HUDEP-2 (cell line): ENCODE data around the gene PIP5K1C.

ENCODE experiments used
- DNase-seq, 76 experiments: peaks; one replicate each; lab custom pipeline; 2025; ENCODE audit not compliant: unreplicated experiment in 76 of 76; lab: John Stamatoyannopoulos, UW

The PIP5K1C gene

DNA sequence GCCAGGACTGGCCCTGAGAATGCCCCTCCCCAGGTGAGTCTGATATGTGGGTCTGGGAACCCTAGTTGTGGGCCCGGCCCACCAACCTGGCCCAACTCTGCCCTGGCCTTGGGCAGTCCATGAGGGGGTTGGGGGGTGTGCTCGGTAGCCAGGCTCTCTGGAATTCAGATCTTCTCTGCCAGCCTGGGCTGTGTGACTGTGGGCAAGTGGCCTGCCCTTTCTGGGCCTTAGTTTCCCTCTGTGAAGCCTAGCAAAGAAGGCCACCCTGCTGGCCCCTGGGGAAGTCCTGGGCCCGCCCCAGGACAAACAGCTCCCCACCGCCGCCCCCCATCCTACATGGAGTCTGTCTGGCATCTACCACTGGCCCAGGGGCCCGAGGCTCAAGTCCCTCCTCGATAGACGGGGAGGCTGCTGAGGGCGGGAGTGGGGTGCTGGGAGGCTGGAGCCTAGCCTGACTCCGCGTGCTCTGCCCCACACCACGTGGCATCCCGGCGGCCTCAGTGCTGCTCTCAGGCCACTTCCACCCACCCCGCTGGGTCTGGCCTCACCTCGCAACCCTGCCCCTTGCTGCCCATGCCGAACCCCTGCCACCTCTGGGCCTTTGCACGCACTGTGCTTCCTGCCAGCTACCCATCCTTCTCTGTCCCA lies 85.3 kb downstream of the PIP5K1C start:
- DNase-seq: no peak

DNA sequence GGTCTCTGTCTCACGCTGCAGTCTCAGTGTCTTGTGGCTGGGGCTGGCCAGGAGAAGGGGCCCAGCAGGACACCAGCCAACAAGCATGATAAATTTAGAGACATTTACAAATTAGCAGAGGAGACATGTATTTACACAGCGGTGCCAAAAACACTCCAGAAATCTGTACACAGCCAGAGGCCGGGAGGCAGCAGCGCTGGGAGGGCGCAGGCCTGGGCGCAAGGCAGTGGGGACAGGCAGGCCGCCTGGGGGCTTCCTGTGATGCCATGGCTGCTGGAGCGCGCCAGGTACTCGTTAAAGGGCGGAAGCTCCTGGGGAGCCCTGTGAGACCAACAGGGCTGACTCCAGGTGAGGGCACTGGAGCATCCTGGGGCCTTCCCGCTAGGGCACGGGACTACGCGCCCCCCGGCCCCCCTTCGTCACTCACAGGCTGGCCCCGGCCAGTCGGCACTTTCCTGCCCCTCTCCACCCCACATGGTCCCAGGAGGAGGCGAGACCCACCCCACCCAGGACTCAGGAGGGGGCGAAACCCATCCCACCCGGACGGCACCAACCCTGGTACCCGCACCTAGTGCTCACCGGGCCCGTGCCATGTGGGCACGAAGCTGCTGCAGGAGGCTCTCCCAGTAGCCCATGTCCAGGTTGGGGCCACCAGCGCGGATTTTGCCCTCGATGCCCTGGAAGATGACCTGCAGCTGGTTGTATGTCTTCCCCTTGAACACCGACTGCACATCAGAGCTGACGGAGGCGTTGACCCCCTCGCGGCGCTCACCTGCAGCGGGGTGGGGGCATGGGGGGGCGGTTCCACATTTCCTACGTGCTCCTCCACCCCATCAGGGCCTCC lies 86.2 kb downstream of the PIP5K1C start:
- no peak for DNase-seq

DNA sequence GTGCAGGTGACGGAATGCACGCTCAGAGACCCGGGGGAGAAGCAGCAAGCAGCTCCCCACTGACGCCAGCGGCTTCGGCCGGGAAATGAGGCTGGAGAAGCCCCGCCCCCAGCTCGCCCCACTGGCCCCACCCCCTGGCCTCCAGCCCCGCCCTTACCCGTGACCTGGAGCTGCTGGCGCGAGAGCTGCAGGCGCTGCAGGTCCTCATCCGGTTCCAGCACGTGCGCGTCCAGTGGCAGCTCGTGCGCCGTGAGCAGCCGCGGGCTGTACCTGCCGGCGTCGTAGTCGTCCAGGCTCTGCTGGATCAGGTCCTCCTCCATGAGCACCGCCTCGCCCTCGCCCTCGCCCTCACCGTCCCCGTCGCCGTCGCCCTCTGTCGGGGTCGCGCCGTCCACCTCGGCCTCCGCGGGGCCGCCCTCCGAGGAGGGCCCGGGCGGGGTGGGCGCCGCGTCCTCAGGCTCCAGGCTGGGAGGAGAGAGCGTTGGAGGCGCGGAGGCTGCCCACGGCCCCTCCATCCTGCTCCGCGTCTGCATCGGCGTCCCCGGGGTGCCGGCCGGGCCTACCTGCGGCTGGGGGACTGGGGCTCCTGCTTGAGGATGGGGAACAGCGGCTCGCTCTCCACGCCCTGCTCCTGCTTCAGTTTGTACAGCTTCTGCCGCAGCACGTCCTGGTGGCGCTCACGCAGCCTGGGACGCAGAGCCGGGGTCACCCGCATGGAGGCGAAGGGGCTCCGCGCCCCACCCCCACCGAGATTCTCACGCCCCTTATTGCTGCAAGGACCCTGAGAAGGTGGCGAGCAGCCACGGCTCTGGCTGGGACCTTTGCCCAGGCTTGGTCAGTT lies 87.1 kb downstream of the PIP5K1C start:
- no peak for DNase-seq

DNA sequence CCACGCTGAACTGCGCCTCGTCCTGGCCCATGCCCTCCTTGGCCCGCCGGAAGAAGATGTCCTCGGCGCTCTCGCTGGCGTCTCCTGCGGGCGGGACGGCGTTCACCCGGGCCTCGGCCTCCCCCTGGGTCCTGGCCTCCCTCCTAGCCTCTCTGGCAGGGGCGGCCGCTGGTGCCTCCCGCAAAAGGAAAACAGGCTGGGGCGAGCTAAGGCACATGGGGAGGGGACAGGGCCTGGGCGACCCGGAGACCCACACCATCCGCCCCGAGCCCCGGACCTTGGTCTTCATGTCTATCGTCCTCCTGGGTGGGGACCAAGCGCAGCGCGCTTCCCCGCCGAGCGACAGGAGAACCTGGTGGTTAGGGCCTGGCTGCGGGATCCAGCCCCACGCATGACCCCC lies 87.9 kb downstream of the PIP5K1C start:
- DNase-seq: no peak

DNA sequence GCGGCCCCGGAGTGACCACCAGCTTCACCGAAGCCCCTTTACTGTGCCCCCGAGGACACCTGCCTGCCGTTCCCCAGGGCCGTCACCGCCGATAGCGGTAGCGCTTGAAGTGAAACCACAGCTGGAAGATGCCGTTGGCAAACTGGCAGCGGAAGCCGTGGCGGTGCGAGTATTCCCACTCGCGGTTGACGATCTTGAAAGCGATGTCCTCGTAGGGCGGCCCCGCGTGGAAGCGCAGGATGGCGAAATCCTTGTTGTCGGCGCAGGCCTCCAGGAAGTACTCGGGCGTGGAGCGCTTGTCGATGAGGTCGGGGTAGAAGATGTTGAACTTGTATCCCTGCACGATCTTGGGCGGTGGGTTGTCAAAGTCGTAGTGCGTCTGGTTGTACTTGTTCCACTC lies 88.4 kb downstream of the PIP5K1C start:
- no peak for DNase-seq

DNA sequence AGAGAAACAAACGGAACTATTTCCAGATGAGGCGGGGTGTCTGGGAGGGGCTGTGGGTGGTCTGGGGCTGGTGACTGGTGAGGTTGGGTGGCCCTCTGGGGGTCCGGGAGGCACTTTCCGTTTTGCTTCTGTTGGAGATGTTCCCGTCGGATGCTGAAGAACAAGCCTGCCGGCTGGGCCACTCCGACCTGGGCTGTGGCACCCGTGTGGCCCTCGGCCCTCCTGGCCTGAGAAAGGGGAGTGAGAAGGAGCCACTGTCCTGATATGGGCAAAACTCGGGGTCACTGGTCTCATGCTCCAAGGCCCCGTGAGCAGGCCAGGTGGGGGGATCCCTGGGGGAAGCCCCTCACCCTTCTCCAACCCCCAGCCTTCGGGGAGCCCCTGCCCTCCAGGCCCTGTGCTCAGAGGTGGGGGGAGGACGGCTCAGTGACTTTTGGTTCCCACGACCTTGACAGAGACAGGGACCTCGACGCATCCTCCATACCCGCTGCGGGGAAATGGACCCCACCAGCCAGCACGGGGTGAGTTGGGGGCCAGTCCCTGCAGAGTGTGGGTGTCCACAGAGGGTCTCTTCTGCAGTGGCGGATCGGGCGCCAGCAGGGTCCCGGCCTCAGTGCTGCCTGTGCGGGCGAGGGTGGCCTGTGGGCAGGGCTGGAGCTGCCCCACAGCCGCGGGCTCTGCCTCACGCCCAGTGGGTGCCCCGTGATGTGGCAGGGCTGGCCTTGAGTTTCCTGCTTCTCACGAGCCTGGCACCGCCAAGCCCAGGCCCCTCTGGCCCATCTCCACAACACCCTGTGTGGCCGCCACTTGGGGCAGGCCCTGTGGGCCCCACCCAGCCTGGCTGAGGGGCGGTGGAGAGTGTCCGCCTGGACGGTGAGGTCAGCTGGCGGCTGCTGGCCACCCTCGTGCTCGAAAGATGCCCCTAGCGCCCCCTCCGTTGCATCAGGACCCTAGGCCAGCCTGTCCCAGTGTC lies 89.2 kb downstream of the PIP5K1C start:
- DNase-seq: no peak

DNA sequence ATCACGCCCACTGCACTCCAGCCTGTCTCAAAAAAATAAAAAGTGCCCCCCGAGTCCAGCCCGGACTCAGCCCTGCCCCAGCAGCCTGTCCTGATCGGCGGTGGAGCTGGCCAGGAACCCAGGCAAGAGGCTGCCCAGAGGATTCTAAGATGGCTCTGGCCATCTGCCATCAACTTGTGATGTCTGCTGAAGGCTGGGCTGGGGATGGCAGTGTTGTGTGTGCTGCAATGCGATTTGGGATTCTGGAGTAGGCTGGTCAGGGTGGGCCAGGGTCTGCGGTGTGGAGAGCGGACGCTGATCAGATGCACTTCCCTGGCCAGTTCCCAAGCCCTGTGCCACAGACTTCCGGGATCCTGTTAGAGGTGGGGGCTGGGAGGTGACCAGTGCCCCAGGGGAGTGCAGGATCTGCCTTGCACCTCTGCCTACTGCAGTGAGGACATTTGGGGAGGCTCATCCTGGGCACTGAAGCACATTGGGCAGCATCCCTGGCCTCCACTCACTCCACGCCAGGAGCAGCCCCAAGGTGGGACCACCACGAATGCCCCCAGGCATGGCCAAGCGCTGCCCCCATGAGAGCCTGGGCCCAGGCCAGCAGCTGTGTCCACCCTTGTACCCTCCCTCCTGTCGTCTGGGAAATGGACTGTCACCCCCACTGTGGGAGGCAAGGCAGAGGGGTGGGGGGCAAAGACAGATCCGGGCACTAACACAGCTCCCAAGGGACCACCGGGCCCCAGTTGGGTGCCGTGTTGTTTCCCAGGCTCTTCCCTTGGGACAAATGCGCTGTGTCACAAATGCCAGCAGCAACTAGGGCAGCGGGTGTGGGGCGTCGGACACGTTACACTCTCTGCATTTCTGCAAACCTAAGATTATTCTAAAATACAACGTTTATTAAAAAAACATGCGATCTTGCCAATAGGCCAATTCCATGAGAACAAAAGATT lies 90.2 kb downstream of the PIP5K1C start:
- no peak for DNase-seq

DNA sequence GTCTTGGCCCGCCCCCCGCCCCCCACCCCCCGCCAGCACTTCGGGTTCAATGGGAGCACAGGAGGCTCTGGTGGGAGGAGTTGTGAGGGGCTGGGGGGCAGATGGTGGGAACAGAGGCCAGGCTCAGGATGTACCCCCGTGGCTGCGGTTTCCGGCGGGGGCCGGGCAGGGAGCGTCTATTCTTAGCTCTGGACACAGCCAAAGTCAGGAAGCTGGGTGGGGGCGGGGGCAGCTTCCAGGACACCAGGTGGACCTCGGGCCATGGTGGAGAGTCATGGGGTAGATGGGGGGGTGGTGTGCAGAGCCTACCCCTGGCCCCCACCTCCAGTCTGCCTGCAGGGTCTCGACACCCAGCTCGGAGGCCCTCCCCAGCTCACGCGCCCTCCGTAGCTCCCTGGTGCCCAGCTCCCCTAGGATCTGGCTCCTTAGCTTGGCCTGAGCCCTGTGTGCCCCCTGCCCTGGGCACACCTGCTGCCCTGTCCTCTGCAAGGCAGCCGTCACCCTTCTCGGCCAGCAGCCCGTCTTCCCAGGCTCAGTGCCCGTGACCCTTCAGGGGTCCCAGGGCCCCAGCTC lies 91.4 kb downstream of the PIP5K1C start:
- DNase-seq: no peak

DNA sequence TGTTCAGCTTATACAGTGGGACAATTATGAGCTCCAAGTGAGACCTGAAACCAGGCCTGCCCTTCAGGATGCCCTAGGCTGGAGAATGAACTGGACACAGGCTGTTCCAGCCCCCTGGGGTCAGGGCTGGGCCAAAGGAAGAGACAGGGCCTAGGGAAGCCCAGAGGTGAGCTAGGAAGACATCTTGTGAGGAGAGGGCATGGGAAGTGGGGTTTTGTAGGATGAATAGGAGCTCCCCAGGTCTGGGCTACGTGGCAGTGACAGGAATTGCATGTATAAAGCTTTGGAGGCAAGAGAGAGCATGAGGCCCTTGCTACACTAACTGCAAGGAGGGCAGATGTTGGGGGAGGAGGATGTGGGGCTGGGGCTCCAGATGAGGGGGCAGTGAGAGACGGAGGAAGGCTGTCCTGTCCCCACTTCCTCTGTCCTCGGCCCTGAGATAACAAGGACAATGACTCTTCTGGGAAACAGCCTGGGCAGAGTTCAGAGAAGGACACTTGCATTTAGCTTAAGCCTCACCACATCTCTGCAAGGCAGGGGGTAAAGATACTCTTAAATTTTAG lies 92.1 kb downstream of the PIP5K1C start:
- no peak for DNase-seq

DNA sequence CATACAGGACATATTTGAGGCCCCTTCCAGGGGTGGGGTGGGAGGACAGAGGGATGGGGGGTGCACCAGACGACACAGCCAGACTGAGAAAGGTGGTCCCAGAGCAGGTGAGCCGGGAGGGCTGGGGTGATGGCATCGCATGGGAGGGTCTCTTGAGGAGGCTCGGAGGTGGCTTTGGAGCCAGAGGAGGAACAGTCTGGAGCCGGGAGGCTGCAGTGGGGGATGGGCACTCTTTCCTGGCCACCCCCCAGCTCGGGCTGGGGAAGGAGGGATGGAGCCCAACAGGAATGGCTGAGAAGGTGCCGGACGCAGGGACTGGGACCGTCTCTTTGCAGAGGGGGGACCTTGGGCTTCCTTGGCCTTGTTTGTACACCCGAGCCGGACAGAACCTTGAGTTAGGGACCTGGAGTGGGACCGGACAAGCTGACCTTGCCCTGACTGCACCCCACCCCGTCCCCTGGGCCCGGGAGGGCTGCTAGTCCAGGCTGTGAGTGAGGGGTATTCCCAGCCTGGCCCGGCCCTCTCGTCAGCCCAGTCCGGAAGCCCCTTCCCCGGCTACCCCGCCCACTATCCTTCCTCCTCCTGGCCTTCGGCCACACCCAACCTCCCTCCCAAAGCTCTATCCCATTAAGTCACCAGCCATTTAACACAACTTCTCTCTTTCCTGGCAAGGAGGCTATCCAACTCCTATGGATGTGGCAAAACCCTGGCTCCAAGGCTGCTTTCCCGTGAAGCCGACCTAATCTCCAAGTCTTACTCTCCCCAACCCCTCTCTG lies 92.8 kb downstream of the PIP5K1C start:
- DNase-seq: no peak

DNA sequence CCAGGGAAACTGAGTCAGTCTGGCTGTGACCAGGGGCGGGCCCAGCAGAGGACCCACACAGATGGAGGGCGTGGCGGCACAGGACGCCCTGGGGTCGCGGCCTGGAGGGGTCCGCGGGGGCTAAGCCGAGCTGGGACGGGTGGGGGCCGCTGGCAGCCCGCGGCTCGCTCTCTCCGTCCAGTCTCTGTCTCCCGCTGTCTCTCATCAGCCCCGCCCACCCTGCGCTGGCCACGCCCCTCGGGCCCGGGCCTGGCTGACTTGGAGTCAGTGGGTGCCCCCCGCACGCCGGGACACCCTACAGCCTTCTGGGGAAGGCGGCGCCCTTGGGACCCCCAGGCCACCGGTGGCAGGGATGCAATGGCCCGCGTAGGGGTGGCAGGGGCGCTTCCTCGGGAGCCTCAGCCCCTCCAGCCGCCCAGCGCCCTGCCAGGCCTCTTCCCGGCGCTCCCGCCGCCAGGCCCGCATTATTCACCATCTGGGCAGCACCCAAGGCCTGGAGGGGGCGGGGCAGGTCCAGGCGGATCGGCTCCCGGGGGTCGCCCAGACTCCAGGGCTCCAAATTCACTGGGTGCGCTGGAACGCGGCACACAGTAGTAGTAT lies 93.5 kb downstream of the PIP5K1C start, which contains the start of gene TBXA2R:
TBXA2R (minus strand) TSS at position 186 of the 600 bp plus-strand sequence. CDS start 6,241 bp downstream, outside the sequence.
- DNase-seq: peak in 33 of 76 experiments; percentile 9 to 63 (median 33)

DNA sequence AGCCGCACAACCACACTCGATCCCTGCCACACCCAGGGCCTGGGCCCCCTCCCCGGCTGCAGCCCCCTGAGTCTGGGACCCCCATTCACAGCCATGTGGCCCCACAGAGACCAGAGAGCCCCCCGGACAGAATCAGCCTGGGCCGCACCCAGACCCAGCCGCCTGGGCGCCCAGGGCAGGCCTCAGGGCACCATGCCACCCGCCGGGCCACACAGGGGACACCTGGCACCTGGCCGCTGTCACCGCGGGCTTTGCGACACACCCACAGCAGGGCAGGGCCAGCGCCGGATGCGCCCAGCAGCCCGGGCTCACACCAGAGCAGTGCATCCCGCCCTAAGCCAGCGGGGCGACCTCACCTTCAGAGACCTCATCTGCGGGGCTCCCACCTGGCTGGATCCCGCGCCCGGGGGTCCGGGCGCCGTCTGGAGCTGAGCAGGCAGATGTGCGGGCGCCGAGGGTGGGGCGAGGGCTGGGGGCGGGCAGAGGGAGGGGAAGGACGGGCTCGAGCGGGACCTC lies 94.0 kb downstream of the PIP5K1C start:
- no peak for DNase-seq

DNA sequence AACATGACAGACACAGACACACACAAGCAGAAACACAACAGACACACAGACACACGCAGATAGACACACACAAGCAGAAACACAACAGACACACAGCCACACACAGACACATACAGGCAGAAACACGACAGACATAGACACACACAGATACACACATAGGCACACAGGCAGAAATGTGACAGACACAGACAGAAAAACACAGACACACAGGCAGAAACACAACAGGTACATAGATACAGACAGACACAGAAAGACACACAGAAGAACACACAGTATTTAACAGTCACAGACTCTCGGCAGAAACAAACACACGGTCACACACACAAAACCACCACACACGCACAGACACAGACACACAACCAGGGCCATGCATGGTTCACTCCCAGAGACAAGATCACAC lies 94.5 kb downstream of the PIP5K1C start:
- DNase-seq: no peak

DNA sequence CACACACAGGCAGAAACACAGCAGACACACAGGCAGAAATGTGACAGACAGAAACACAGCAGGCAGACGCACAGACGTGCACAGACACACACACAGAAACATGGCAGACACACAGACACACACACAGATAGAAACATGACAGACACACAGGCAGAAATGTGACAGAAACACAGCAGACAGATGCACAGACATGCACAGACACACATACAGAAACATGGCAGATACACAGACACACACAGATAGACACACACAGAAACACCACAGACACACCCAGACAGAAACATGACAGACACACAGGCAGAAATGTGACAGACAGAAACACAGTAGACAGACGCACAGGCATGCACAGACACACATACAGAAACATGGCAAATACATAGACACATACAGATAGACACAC lies 94.9 kb downstream of the PIP5K1C start:
- no peak for DNase-seq

DNA sequence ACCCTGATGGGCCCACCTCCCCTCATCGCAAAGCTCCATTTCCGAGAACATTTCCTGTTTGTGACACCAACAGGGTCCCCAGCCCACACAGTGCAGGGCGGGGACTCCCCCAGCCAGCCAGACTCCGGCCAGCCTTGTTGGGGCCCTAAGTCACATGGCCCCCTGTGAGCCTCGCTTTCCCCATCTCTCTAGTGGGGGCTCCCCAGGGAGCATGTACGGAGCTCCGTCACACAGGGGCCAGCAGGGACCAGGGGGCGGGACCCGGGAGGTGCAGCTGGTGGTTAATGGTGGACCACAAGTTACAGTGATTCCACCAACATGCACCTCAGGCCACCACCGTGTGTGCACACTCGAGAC lies 95.3 kb downstream of the PIP5K1C start:
- no peak for DNase-seq

DNA sequence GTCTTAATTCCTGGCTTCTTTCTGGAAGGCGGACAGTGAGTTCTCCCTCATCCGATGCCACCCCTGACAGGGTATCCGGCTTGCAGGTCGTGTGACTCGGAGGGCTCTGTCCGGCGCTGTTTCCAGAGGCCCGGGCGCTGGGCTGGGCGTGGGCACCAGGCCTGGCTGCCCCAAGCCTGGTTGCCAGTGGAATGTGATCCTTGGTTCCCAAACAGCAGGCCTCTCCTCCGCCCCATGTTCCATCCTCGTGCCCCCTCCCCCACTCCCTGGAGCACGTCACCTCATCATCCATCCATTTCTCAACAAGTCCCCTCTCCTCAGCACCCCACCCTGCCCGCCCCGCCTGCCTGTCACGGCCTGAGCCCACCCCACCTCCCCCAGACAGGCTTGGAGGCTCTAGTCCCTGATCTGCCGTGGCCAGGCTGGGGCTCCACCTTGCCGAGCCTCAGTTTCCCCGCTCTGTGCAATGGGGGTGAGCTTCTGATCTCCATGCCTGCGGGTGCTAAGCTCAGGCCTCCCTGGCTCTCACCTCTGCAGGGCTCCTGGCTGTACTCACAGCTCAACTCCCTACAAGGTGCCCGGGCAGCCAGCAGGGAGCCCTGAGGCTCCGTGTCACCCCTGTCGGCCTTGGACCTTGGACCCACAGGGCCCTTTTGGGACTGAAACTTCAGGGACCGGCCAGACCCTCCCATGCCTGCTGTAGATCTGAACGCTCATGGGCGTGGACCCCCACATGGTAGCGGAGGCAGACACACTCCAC lies 95.9 kb downstream of the PIP5K1C start:
- no peak for DNase-seq
